ENCODE data around the gene SAP130.
A peak's percentile ranks its signal among the peaks of the same experiment; 100 is the strongest.
"Not testable (repeated sequence)": the region's sequence is repeated elsewhere in the genome, so short reads cannot be mapped to it uniquely, and the experiment has no call there.

SAP130 gene

GRCh38 chr2:127945281-127945680, 82.6 kb downstream of the SAP130 start:
- DNase-seq: no peak

DNA sequence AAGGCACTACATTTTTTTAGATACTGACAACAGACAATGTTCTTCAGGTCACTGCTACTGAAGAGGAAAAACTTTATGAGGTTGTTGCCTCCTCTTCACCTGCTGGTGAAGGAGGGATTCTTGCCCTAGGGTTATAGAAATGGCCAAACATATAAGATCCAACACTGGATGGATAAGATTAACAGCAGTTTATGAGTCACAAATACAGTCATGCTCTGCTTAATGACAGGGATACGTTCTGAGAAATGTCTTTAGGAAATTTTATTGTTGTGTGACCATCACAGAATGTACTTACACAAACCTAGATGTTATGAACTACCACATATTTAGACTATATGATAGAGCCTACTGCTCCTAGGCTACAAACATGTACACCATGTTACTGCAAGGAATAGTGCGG, 84.7 kb downstream of the SAP130 start:
- DNase-seq: no peak

DNA sequence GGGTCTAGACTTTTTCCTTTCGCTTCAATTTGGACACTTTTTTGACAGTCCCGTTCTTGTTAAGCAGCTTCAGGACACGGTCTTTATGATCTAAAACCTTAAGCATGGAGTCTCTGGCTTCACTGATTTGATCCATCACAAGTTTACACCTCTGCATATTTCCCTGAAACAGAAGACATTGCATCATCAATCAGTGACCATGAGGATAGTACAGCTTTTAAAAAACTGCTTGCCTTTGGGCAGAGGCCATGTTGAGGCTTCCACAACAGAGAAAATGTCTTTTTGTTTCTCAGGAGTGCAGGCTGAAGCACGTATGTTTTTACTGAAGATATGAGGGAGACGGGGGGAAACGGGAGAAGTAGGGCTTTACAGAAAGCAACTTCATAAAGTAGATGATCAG, 85.9 kb downstream of the SAP130 start:
- DNase-seq: no peak

DNA sequence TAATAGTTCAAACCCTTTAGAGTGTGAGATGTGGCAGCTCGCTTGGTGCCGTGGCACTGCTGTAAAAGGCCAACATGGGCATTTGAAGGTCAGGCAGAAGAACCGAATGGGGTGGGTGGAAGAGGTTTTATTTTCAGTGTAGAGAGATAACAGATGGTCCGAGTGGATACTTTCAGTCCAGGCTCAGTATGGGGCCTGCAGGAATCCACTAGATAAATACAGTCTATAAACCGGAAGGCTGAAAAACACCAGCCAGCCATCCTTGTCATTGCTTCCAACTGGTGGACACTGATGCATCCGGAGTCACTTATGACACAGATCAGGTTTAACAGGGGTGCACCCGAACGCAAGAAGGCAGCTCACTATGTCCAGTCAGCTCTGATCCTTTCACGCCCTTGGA, 86.4 kb downstream of the SAP130 start:
- DNase-seq: no peak

DNA sequence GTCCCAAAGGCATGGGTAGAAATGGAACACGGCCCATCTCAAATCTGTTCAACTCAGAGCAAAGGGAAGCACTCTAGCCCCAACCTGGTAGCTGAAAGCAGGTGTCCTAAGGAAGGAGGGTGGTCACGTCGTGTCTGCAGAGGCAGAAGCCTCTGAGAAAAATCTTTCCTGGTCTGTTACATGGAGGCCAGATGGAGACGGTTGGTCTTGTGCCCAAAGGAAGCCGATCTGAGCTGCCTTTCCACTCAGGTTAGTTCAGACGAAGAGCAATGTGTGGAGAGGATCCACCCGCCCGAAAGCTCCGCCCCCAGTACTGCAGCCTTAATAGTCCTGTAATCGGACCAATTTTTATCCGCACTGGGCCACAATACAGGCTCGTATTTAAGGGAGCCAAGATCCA, 87.2 kb downstream of the SAP130 start:
- no peak for DNase-seq

- DNase-seq: no peak
Observed at GRCh38 chr2:127935337-127935736, 92.5 kb downstream of the SAP130 start.

- DNase-seq: peak in 1 of 2 experiments; percentile 27
Observed at GRCh38 chr2:127932199-127932876, 95.5 kb downstream of the SAP130 start.

DNA sequence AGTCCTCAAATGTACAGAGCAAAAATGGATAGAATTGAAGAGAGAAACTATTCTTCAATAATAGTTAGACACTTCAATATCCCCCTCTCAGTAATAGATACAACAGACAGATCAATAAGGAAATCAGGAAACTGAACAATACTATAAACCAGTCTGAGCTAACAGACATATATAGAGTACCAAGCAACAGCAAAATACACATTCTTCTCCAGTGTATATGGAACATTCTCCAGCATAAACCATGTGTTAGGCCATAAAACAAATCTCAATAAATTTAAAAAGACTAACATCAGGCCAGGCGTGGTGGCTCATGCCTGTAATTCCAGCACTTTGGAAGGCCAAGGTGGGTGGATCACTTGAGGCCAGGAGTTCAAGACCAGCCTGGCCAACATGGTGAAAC, 98.4 kb downstream of the SAP130 start:
- DNase-seq: no peak

DNA sequence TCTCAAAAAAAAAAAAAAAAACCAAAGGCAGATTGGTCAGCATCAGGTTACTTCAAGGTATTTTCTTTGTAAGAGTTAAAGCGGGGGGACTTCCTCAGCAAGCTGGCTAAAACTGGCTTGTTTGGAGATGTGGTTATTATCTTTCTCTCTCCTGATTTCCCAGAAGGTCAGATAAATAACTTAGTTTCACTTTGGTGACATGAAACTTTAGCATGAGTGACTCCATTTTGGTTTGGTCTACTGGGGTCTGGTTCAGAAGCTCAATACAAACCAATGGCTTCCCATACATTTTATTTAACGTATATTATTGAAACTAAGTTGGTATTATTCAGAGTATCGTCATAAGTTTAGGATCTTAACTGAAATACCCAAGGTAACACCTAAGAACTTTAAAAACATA, 100.5 kb downstream of the SAP130 start:
- DNase-seq: no peak

DNA sequence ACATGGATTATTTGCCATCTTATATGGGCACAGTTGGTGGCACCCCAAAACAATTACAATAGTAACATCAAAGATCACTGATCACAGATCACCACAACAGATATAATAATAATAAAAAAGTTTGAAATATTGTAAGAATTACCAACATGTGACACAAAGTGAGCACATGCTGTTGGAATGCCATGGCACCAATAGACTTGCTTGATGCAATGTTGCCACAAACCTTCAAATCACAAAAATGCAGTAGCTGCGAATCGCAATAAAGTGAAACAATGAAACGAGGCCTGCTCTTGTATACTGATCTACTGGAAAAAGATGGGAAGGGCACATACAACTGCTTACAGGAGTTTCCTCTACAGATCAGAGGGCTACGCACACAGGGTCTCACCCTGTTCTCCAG, 109.9 kb downstream of the SAP130 start:
- DNase-seq: no peak

GRCh38 chr2:127913808-127914457, 113.9 kb downstream of the SAP130 start:
- DNase-seq: no peak

DNA sequence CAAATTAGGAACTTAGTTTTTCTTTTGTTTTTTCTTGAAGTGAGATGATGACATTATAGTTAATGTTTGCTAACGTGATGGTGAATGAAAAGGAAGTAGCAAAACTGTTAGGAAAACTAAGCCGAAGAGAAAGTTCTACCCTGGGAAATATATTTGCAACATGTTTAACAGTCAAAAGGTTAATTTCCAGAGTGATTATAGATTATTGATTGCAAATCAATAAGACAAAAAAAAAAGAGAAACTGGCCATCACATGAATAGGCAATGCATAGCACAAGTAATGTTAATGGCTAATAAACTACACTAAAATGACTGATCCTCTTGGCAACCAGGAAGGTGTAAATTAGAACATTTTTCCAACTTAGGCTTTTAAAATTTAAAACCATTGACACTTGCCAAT, 116.1 kb downstream of the SAP130 start:
- DNase-seq: no peak

- DNase-seq: no peak
Observed at GRCh38 chr2:127910415-127910814, 117.4 kb downstream of the SAP130 start.

- DNase-seq: no peak
Observed at GRCh38 chr2:127909019-127909418, 118.8 kb downstream of the SAP130 start.

- DNase-seq: not testable (repeated sequence)
Observed at GRCh38 chr2:127907733-127908400, 120.0 kb downstream of the SAP130 start.

DNA sequence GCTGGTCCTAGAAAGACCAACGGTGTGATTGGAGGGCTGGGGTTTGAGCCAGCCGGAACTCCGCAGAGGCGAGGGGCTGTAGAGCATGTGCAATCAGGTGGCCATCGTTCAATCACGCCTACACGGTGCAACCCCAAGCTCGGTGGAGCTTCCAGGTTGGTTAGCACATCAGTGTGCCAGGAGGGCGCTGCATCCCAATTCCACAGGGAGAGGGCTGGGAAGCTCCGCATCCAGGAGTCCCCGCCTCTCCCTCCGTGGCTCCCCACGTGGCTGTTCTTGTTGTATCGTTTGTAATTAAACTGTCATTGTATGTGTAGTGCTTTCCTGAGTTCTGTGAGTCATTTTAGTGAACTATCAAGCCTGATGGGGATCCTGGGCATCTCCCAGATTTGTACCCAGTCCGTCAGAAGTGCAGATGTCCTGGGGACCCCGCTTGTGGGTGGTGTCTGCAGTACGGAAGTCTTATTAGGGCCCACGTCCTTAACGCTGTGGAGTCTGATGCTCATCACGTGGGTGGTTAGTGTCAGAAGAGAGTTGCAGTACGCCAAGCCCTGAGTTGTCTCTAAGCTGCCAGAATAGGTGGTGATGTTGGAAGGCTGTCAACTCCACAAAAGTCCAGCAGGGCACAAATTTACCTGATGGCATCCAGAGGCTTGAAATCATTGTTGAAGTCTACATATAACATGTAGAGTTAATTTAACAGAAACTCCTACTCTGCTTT, 121.5 kb downstream of the SAP130 start:
- peak in 1 of 2 experiments; percentile 31 for DNase-seq

GRCh38 chr2:127901339-127902056, 126.4 kb downstream of the SAP130 start:
- DNase-seq: no peak

DNA sequence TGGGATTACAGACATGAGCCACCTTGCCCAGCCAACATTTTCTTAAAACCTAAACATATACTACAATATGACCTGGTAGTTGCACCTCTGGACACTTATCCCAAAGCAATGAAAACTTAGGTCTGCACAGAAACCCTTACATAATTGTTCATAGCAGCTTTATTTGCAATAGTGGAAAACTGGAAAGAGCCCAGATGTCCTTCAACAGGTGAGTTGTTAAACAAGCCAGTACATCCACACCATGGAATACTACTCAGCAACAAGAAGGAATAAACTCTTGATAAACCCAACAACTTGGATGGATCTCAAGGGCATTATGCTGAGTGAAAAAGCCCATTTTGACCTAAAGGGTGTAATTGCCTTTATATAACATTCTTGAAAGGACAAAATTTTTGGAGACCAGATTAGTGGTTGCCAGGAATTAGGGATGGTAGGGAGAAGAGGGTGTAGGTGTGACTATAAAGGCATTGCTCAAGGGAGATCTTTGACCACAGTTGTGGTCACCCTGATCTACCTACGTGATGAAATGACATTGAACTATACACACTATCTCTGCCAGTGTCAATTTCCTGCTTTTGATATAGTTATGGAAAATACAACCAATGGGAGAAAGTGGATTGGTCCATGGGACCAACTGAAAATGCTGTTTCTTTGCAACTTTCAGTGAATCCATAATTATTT, 130.2 kb downstream of the SAP130 start:
- no peak for DNase-seq

GRCh38 chr2:127893494-127893893, 134.4 kb downstream of the SAP130 start:
- no peak for DNase-seq

GRCh38 chr2:127893033-127893432, 134.8 kb downstream of the SAP130 start:
- no peak for DNase-seq

GRCh38 chr2:127891811-127892210, 136.0 kb downstream of the SAP130 start:
- no peak for DNase-seq
